ENCODE measurements around the gene CCT2. TPM values are rescaled to one million over a fixed set of nuclear protein-coding genes. Genes with fewer than 3 reads are reported as not detected.

The CCT2 gene
- total and polyA plus RNA-seq, 2 of the 8 experiments (the other 6 are each of a cell fraction or from before 2014, with no cell fraction given) = 244 to 419 TPM

- no peak for TF ChIP-seq MAX (IDR thresholded peaks at IDR 0.05)
- TF ChIP-seq NRF1 (IDR thresholded peaks at IDR 0.05; ENCODE audit: low read depth, low read length) = no peak
- no peak for TF ChIP-seq FOSL1 (IDR thresholded peaks at IDR 0.05; ENCODE audit: insufficient read depth, low read depth, low read length)
- TF ChIP-seq CREB1 (IDR thresholded peaks at IDR 0.05) = no peak
- no peak for TF ChIP-seq USF2 (IDR thresholded peaks at IDR 0.05; ENCODE audit: low read length)
- no peak for TF ChIP-seq CTBP2 (IDR thresholded peaks at IDR 0.05; ENCODE audit: borderline replicate concordance, insufficient read depth, insufficient read length, low read length)
Measured at GRCh38 chr12:69550569-69551350, 34.5 kb upstream of the CCT2 start (continued).
